Measurements from ENCODE around the gene PLK2.

The PLK2 gene

GRCh38 chr5:58458743-58459145, 1.1 kb downstream of the PLK2 start:
- Histone ChIP-seq H3K4me1 (ENCODE audit: control insufficient read depth, insufficient read depth, low read length) (no peaks in the 10 kb centered on the region), H3K36me3 (ENCODE audit: control insufficient read depth in 2 of 2, insufficient read depth in 1 of 2, low read length in 2 of 2) (peaks cover 21 to 48% of the 10 kb centered on the region in 2 experiments; a peak in 2 of 3 replicates), H3K9me3 (ENCODE audit: control insufficient read depth, insufficient read depth, low read depth, low read length) (no peaks in the 10 kb centered on the region), H3K4me3 (ENCODE audit: low read depth, low read length) (peak overlapping the region; percentile 98), H3K27ac (ENCODE audit: extremely low read depth, low read depth, low read length) (no peak overlapping the region)
- ChIA-PET POLR2A (interaction anchor here (0.7 to 2.3 kb wide), 9 partner anchors 30 to 1159 kb away, joined by 3 to 8 read pairs (median 4); no protein-coding TSS in a partner anchor), CTCF (interaction anchor here (0.6 to 5.9 kb wide), 14 partner anchors 19 to 1508 kb away, joined by 3 to 68 read pairs (median 4); no protein-coding TSS in a partner anchor)
- TF ChIP-seq MYNN (tag by site-specific recombination; IDR thresholded peaks at IDR 0.05; ENCODE audit: borderline replicate concordance) (no peak), ZSCAN4 (tag by site-specific recombination; IDR thresholded peaks at IDR 0.05) (peak; percentile 49; the same call in 1 of the 2 replicates)

GRCh38 chr5:58458141-58458742, 1.6 kb downstream of the PLK2 start:
- Histone ChIP-seq H3K4me1 (ENCODE audit: control insufficient read depth, insufficient read depth, low read length) (no peaks in the 10 kb centered on the region), H3K36me3 (ENCODE audit: control insufficient read depth in 2 of 2, insufficient read depth in 1 of 2, low read length in 2 of 2) (peaks cover 21 to 53% of the 10 kb centered on the region in 2 experiments; a peak in 2 of 3 replicates), H3K4me3 (ENCODE audit: low read depth, low read length) (peak overlapping the region; percentile 98), H3K9me3 (ENCODE audit: control insufficient read depth, insufficient read depth, low read depth, low read length) (no peaks in the 10 kb centered on the region), H3K27ac (ENCODE audit: extremely low read depth, low read depth, low read length) (no peak overlapping the region)
- TF ChIP-seq GLIS2 (tag by site-specific recombination; IDR thresholded peaks at IDR 0.05) (no peak), ZNF366 (tag by site-specific recombination; conservative IDR thresholded peaks at IDR 0.05) (no peak), ZNF394 (tag by site-specific recombination; IDR thresholded peaks at IDR 0.05; ENCODE audit: borderline replicate concordance) (no peak), ZNF280D (tag by site-specific recombination; IDR thresholded peaks at IDR 0.05) (no peak), ZSCAN30 (tag by site-specific recombination; IDR thresholded peaks at IDR 0.05) (no peak), ZBTB6 (tag by site-specific recombination; IDR thresholded peaks at IDR 0.05) (no peak), ZSCAN18 (tag by site-specific recombination; IDR thresholded peaks at IDR 0.05) (no peak), WT1 (tag by site-specific recombination; IDR thresholded peaks at IDR 0.05) (no peak), SP2 (tag by site-specific recombination; IDR thresholded peaks at IDR 0.05) (no peak), INSM2 (tag by site-specific recombination; IDR thresholded peaks at IDR 0.05) (no peak), ZNF37A (tag by site-specific recombination; IDR thresholded peaks at IDR 0.05) (no peak), SCRT1 (tag by site-specific recombination; IDR thresholded peaks at IDR 0.05; ENCODE audit: borderline replicate concordance) (no peak), ZNF138 (tag by site-specific recombination; IDR thresholded peaks at IDR 0.05; ENCODE audit: borderline replicate concordance) (no peak), TRIM28 (IDR thresholded peaks at IDR 0.05; ENCODE audit: borderline replicate concordance, low read length) (no peak), ZNF521 (tag by site-specific recombination; IDR thresholded peaks at IDR 0.05) (no peak), ZNF335 (tag by site-specific recombination; conservative IDR thresholded peaks at IDR 0.05) (no peak), ZNF677 (tag by site-specific recombination; IDR thresholded peaks at IDR 0.05) (no peak)
- CTCF ChIA-PET, result interaction anchor here (0.6 to 5.9 kb wide), 6 partner anchors 468 to 1507 kb away, joined by 3 to 68 read pairs (median 4); no protein-coding TSS in a partner anchor
- POLR2A ChIA-PET, result interaction anchor here (0.8 to 2.3 kb wide), 7 partner anchors 30 to 1158 kb away, joined by 3 to 8 read pairs (median 4); no protein-coding TSS in a partner anchor

Data from HEK293 (cell line).